IMR-90 (cell line): ENCODE measurements around the gene CASTOR1. TPM values are rescaled to one million over a fixed set of nuclear protein-coding genes. Genes with fewer than 3 reads are reported as not detected.

Experiments
- ATAC-seq: fragments of 200-7000 bp; cut with Tn5 transposase; 2 replicates; pipeline ENCODE4 v1.9.1; 2020; ENCODE audit warnings: low read depth, mild to moderate bottlenecking, moderate library complexity
- BruUV-seq: library from RNA; stranded (reverse); fragments of 400-500 nt; replicated peaks from 2 replicates; lab custom pipeline; 2021; lab: Mats Ljungman, UMichigan
- CTCF ChIA-PET: fragments of 300-600 bp; formaldehyde crosslinking; extraction: SDS; loops from one replicate; lab custom pipeline; 2021; ENCODE audit warnings: antibody characterized with exemption; lab: Yijun Ruan, JAX
- POLR2A ChIA-PET: fragments of 300-600 bp; sonication (Branson Sonifier 250); formaldehyde crosslinking; loops from one replicate; lab custom pipeline; 2022; ENCODE audit warnings: antibody characterized with exemption; ENCODE audit not compliant: unreplicated experiment; lab: Charles Lee
- DNase-seq: peaks from one replicate; pipeline ENCODE4 v3.0.0; 2013
- H2AFZ ChIP-seq: replicated peaks from 2 replicates; pipeline ENCODE3; 2013; ENCODE audit warnings: low read length, mild to moderate bottlenecking; ENCODE audit not compliant: poor library complexity
- H2AK5ac ChIP-seq: 2 replicates; pipeline ENCODE4 v1.6.1; 2013; ENCODE audit warnings: low read depth, low read length, inconsistent platforms
- H2AK9ac ChIP-seq: replicated peaks from 2 replicates; pipeline ENCODE3; 2013; ENCODE audit warnings: mild to moderate bottlenecking, low read depth, low read length, moderate library complexity; ENCODE audit not compliant: poor library complexity
- H2BK120ac ChIP-seq: 2 replicates; pipeline ENCODE4 v1.6.1; 2013; ENCODE audit warnings: low read depth, low read length, inconsistent platforms
- H2BK15ac ChIP-seq: 3 replicates; pipeline ENCODE4 v1.6.1; 2013; ENCODE audit warnings: low read depth, low read length, inconsistent platforms
- H2BK20ac ChIP-seq: 2 replicates; pipeline ENCODE4 v1.6.1; 2013; ENCODE audit warnings: low read depth, mild to moderate bottlenecking, inconsistent platforms, low read length, moderate library complexity
- H2BK5ac ChIP-seq: 2 replicates; pipeline ENCODE4 v1.6.1; 2013; ENCODE audit warnings: mild to moderate bottlenecking, low read depth, low read length, inconsistent platforms; ENCODE audit not compliant: poor library complexity, severe bottlenecking
- H3K14ac ChIP-seq: replicated peaks from 2 replicates; pipeline ENCODE4 v1.6.1; 2013; ENCODE audit warnings: low read depth, low read length, inconsistent platforms
- H3K18ac ChIP-seq: 2 replicates; pipeline ENCODE4 v1.6.1; 2013; ENCODE audit warnings: low read depth, low read length, control low read depth
- H3K23ac ChIP-seq: 2 replicates; pipeline ENCODE4 v1.6.1; 2013; ENCODE audit warnings: low read depth, low read length, inconsistent platforms
- H3K27ac ChIP-seq: 2 replicates; pipeline ENCODE4 v1.5.1; 2013; ENCODE audit warnings: mild to moderate bottlenecking, control low read depth, low read length; ENCODE audit not compliant: insufficient read depth
- H3K27me3 ChIP-seq: 2 replicates; pipeline ENCODE4 v1.6.1; 2013; ENCODE audit warnings: low read length; ENCODE audit not compliant: control insufficient read depth, insufficient read depth
- H3K36me3 ChIP-seq: 2 replicates; pipeline ENCODE4 v1.6.1; 2013; ENCODE audit warnings: low read length, mixed read lengths; ENCODE audit not compliant: control insufficient read depth, insufficient read depth
- H3K4ac ChIP-seq: 2 replicates; pipeline ENCODE4 v1.6.1; 2013; ENCODE audit warnings: low read depth, low read length, inconsistent platforms
- H3K4me1 ChIP-seq: 2 replicates; pipeline ENCODE4 v1.6.1; 2013; ENCODE audit warnings: low read length, mixed read lengths; ENCODE audit not compliant: control insufficient read depth, insufficient read depth
- H3K4me2 ChIP-seq: 2 replicates; pipeline ENCODE4 v1.6.1; 2013; ENCODE audit warnings: low read depth, mild to moderate bottlenecking, control low read depth, low read length, moderate library complexity
- H3K4me3 ChIP-seq: 2 replicates; pipeline ENCODE4 v1.5.1; 2013; ENCODE audit warnings: low read depth, mild to moderate bottlenecking, control low read depth, low read length, moderate library complexity; ENCODE audit not compliant: insufficient read depth
- H3K56ac ChIP-seq: 2 replicates; pipeline ENCODE4 v1.6.1; 2013; ENCODE audit warnings: low read length, inconsistent platforms; ENCODE audit not compliant: insufficient read depth; ENCODE audit errors: extremely low read depth
- H3K79me1 ChIP-seq, 2 experiments: 2 replicates each; pipeline ENCODE4 v1.6.1; 2013; ENCODE audit warnings: low read length in 2 of 2, inconsistent platforms in 1 of 2, low read depth in 1 of 2
- H3K9ac ChIP-seq: 2 replicates; pipeline ENCODE4 v1.6.1; 2013; ENCODE audit warnings: low read depth, low read length, control low read depth
- H3K9me1 ChIP-seq: 2 replicates; pipeline ENCODE4 v1.6.1; 2013; ENCODE audit warnings: low read length, inconsistent platforms; ENCODE audit not compliant: insufficient read depth
- H3K9me3 ChIP-seq: 2 replicates; pipeline ENCODE4 v1.6.1; 2013; ENCODE audit warnings: low read length; ENCODE audit not compliant: control insufficient read depth, insufficient read depth
- H4K20me1 ChIP-seq: 2 replicates; pipeline ENCODE4 v1.6.1; 2013; ENCODE audit warnings: low read length, inconsistent platforms; ENCODE audit not compliant: insufficient read depth
- H4K5ac ChIP-seq: 2 replicates; pipeline ENCODE4 v1.6.1; 2013; ENCODE audit warnings: mild to moderate bottlenecking, low read depth, low read length, control low read depth
- H4K8ac ChIP-seq, 2 experiments: 2 replicates each; pipeline ENCODE4 v1.6.1; 2013; ENCODE audit warnings: low read depth in 2 of 2, low read length in 2 of 2, control low read depth in 1 of 2, inconsistent platforms in 1 of 2
- H4K91ac ChIP-seq: 2 replicates; pipeline ENCODE4 v1.6.1; 2013; ENCODE audit warnings: low read depth, low read length, inconsistent platforms; ENCODE audit not compliant: insufficient read depth
- BHLHE40 ChIP-seq: fragments of 150-350 bp; IDR thresholded peaks from 2 replicates; pipeline ENCODE4 v1.6.1; 2016; ENCODE audit warnings: mild to moderate bottlenecking, low read depth, low read length
- CEBPB ChIP-seq: IDR thresholded peaks from 2 replicates; pipeline ENCODE4 v1.6.1; 2012; ENCODE audit warnings: low read depth, low read length, improper control_type of control experiment
- CHD1 ChIP-seq: IDR thresholded peaks from 2 replicates; pipeline ENCODE4 v1.6.1; 2012; ENCODE audit warnings: low read depth, low read length, improper control_type of control experiment
- FOS ChIP-seq: fragments of 150-350 bp; IDR thresholded peaks from 2 replicates; pipeline ENCODE4 v1.6.1; 2016; ENCODE audit warnings: low read depth, low read length
- MAFK ChIP-seq: IDR thresholded peaks from 2 replicates; pipeline ENCODE4 v1.6.1; 2012; ENCODE audit warnings: low read depth, low read length, improper control_type of control experiment
- MAZ ChIP-seq: IDR thresholded peaks from 2 replicates; pipeline ENCODE4 v1.6.1; 2012; ENCODE audit warnings: low read depth, mild to moderate bottlenecking, low read length, improper control_type of control experiment, moderate library complexity, borderline replicate concordance
- MXI1 ChIP-seq: IDR thresholded peaks from 2 replicates; pipeline ENCODE4 v1.6.1; 2012; ENCODE audit warnings: low read depth, mild to moderate bottlenecking, low read length, moderate library complexity, borderline replicate concordance
- NFE2L2 ChIP-seq: fragments of 150-350 bp; IDR thresholded peaks from 2 replicates; pipeline ENCODE4 v1.6.1; 2016; ENCODE audit warnings: low read depth, mild to moderate bottlenecking, low read length
- POLR2A ChIP-seq: IDR thresholded peaks from 2 replicates; pipeline ENCODE4 v1.6.1; 2012; ENCODE audit warnings: mild to moderate bottlenecking, low read depth, low read length
- RAD21 ChIP-seq: IDR thresholded peaks from 2 replicates; pipeline ENCODE4 v1.6.1; 2012; ENCODE audit warnings: low read length, improper control_type of control experiment
- RCOR1 ChIP-seq: IDR thresholded peaks from 2 replicates; pipeline ENCODE4 v1.6.1; 2012; ENCODE audit warnings: mild to moderate bottlenecking, low read length, improper control_type of control experiment; ENCODE audit not compliant: insufficient replicate concordance
- RFX5 ChIP-seq: IDR thresholded peaks from 2 replicates; pipeline ENCODE4 v1.8.0; 2012; ENCODE audit warnings: low read depth, mild to moderate bottlenecking, low read length, moderate library complexity
- SMC3 ChIP-seq: fragments of 150-350 bp; IDR thresholded peaks from 2 replicates; pipeline ENCODE4 v1.6.1; 2016; ENCODE audit warnings: low read depth, mild to moderate bottlenecking, antibody characterized with exemption, low read length, moderate library complexity
- WGBS, 2 experiments: methylation state at CpG; one replicate each; pipeline versions ENCODE4 v1.1.5 to v1.1.7; 2013; ENCODE audit warnings: missing lambda C conversion rate in 2 of 2; ENCODE audit not compliant: insufficient read length in 1 of 2; ENCODE audit errors: extremely low coverage in 2 of 2; 5-methylcytosine and 5-hydroxymethylcytosine counted together
- dilution Hi-C: fragments of 300-500 bp; cut with HindIII; formaldehyde crosslinking; loops from one replicate; pipeline ENCODE4 v1.14.3; 2018; ENCODE audit warnings: low sequenced_read_pairs; ENCODE audit not compliant: unreplicated experiment
- in situ Hi-C: fragments of 300-500 bp; cut with MboI; formaldehyde crosslinking; loops from 3 replicates; pipeline ENCODE4 v1.14.3; 2019; ENCODE audit warnings: low sequenced_read_pairs, inconsistent platforms, mixed read lengths
- intact Hi-C: fragments of 100-400 bp; cut with micrococcal nuclease; formaldehyde crosslinking; loops from 2 replicates; pipeline ENCODE4 v1.10.0; 2022
- polyA plus RNA-seq, 3 experiments: library from polyadenylated mRNA; depleted of rRNA; stranded (reverse); fragments of >200 nt; gene quantifications; 2 replicates each; pipeline ENCODE4 v1.2.3, GENCODE V29; 2012; ENCODE audit warnings: low replicate concordance in 1 of 3
- total RNA-seq: library from RNA; depleted of rRNA; stranded (reverse); fragments of >200 nt; gene quantifications from 2 replicates; pipeline ENCODE4 v1.2.3, GENCODE V29; 2012
- TF ChIP-seq, protein P1 (sequence below): conservative IDR thresholded peaks from 2 replicates; pipeline ENCODE4 v1.5.1; 2012; ENCODE audit warnings: mild to moderate bottlenecking, low read depth, low read length, improper control_type of control experiment
- TF ChIP-seq, protein P2 (sequence below): fragments of 150-350 bp; IDR thresholded peaks from 2 replicates; pipeline ENCODE4 v1.6.1; 2017; ENCODE audit warnings: mild to moderate bottlenecking, antibody characterized with exemption, low read length, low read depth
- TF ChIP-seq, protein P3 (sequence below): fragments of 150-350 bp; IDR thresholded peaks from 2 replicates; pipeline ENCODE4 v1.6.1; 2016; ENCODE audit warnings: low read depth, mild to moderate bottlenecking, low read length, moderate library complexity, borderline replicate concordance

The CASTOR1 gene
- total and polyA plus RNA-seq, 2 of the 4 experiments (the other 2 are of a cell fraction), result 10.6 to 23.5 TPM

DNA sequence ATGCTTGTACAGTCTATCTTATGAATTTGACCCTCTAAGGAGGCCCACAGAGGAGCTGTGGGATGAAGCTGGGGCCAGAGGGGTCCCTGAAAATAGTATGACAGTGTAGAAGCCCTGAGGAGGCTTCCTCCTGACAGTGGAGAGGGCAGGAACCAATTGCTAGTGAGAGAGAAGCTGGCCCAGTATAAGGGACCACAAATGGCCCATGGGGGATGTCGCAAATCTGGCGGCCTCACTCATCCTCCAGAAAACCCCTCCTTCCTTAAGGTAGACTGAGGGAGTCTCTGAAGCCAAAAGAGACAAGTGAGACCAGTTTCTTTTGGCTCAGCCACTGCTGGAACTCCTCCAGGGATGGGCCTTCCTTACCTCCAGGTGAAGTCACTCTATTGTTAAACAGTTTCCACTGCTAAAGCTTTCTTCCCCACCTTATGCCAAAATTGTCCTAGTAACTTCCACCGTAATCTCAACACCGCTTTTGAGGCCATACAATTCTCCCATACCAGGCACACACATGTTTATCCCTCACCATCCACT is 17.8 kb upstream of the CASTOR1 start:
- no peak overlapping the region for H3K4me3 ChIP-seq
- H2BK120ac ChIP-seq, result no peak overlapping the region
- no peak overlapping the region for H3K23ac ChIP-seq
- no peak overlapping the region for H4K91ac ChIP-seq
- no peak for ATAC-seq
- intact Hi-C loops, result no loop called here
- peaks cover 18% of the 10 kb centered on the region for H3K36me3 ChIP-seq
- no peak overlapping the region for H4K8ac ChIP-seq
- no peak overlapping the region for H2BK20ac ChIP-seq
- CTCF ChIA-PET, result no interaction called here
- no peak overlapping the region for H3K56ac ChIP-seq
- H2AK9ac ChIP-seq, result no peak overlapping the region
- H3K79me1 ChIP-seq, result peaks cover 54 to 93% of the 10 kb centered on the region in 2 experiments
- in situ Hi-C loops, result no loop called here
- DNase-seq, result no peak
- no peak overlapping the region for H4K5ac ChIP-seq
- no peaks in the 10 kb centered on the region for H3K9me3 ChIP-seq
- no peaks in the 10 kb centered on the region for H3K27me3 ChIP-seq
- no peak overlapping the region for H2BK15ac ChIP-seq
- peaks cover 78% of the 10 kb centered on the region for H4K20me1 ChIP-seq
- WGBS, 2 experiments, result 100% methylated on average over 2 of the region's 4 CpGs; no CpG with 5 or more reads in 1 of the 2 experiments
- no peak overlapping the region for H3K4me2 ChIP-seq
- H3K18ac ChIP-seq, result no peak overlapping the region
- peaks cover 51% of the 10 kb centered on the region for H3K9me1 ChIP-seq
- dilution Hi-C loops, result no loop called here
- peaks cover 41% of the 10 kb centered on the region for H3K4me1 ChIP-seq
- no peak overlapping the region for H3K9ac ChIP-seq
- H2BK5ac ChIP-seq, result no peak overlapping the region
- POLR2A ChIA-PET, result no interaction called here
- TF ChIP-seq RFX5, result no peak
- no peak for TF ChIP-seq MXI1
- TF ChIP-seq, protein P1, sequence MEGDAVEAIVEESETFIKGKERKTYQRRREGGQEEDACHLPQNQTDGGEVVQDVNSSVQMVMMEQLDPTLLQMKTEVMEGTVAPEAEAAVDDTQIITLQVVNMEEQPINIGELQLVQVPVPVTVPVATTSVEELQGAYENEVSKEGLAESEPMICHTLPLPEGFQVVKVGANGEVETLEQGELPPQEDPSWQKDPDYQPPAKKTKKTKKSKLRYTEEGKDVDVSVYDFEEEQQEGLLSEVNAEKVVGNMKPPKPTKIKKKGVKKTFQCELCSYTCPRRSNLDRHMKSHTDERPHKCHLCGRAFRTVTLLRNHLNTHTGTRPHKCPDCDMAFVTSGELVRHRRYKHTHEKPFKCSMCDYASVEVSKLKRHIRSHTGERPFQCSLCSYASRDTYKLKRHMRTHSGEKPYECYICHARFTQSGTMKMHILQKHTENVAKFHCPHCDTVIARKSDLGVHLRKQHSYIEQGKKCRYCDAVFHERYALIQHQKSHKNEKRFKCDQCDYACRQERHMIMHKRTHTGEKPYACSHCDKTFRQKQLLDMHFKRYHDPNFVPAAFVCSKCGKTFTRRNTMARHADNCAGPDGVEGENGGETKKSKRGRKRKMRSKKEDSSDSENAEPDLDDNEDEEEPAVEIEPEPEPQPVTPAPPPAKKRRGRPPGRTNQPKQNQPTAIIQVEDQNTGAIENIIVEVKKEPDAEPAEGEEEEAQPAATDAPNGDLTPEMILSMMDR, result no peak
- TF ChIP-seq MAFK, result no peak
- no peak for TF ChIP-seq RAD21
- no peak for TF ChIP-seq CEBPB
- TF ChIP-seq BHLHE40, result no peak
- no peak for TF ChIP-seq MAZ
- TF ChIP-seq FOS, result no peak
- TF ChIP-seq, protein P2, sequence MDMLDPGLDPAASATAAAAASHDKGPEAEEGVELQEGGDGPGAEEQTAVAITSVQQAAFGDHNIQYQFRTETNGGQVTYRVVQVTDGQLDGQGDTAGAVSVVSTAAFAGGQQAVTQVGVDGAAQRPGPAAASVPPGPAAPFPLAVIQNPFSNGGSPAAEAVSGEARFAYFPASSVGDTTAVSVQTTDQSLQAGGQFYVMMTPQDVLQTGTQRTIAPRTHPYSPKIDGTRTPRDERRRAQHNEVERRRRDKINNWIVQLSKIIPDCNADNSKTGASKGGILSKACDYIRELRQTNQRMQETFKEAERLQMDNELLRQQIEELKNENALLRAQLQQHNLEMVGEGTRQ, result no peak
- no peak for TF ChIP-seq NFE2L2
- TF ChIP-seq CHD1, result no peak
- TF ChIP-seq POLR2A, result no peak
- no peak for TF ChIP-seq RCOR1
- TF ChIP-seq SMC3, result no peak
- TF ChIP-seq, protein P3, sequence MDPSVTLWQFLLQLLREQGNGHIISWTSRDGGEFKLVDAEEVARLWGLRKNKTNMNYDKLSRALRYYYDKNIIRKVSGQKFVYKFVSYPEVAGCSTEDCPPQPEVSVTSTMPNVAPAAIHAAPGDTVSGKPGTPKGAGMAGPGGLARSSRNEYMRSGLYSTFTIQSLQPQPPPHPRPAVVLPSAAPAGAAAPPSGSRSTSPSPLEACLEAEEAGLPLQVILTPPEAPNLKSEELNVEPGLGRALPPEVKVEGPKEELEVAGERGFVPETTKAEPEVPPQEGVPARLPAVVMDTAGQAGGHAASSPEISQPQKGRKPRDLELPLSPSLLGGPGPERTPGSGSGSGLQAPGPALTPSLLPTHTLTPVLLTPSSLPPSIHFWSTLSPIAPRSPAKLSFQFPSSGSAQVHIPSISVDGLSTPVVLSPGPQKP, result no peak
- no peak overlapping the region for H2AK5ac ChIP-seq
- H3K27ac ChIP-seq, result no peak overlapping the region
- no peak overlapping the region for H3K4ac ChIP-seq
- no TSS peak for BruUV-seq
- H3K14ac ChIP-seq, result no peak overlapping the region
- H2AFZ ChIP-seq, result no peak overlapping the region
